Astrocyte (in vitro differentiated cells and primary cell): ENCODE data around the gene MBOAT7. TPM values are rescaled to one million over a fixed set of nuclear protein-coding genes. Genes with fewer than 3 reads are reported as not detected.

Source experiments
- DNase-seq: peaks from one replicate; pipeline ENCODE4 v3.0.0-alpha.2; 2010; ENCODE audit warnings: low read depth
- FAIRE-seq: peaks from 2 replicates; lab custom pipeline; 2011; peaks lifted over from hg19 to GRCh38; lab: Jason Lieb, UNC
- H2AFZ ChIP-seq: 2 replicates; pipeline ENCODE4 v1.6.0; 2012; ENCODE audit warnings: low read depth, low read length, inconsistent platforms
- H3K27ac ChIP-seq: 2 replicates; pipeline ENCODE4 v1.5.1; 2011; ENCODE audit warnings: low read depth, low read length, inconsistent platforms
- H3K27me3 ChIP-seq: 2 replicates; pipeline ENCODE4 v1.6.0; 2011; ENCODE audit warnings: low read length, inconsistent platforms; ENCODE audit not compliant: insufficient read depth
- H3K36me3 ChIP-seq: 2 replicates; pipeline ENCODE4 v1.5.1; 2011; ENCODE audit warnings: low read length, inconsistent platforms; ENCODE audit not compliant: insufficient read depth
- H3K4me1 ChIP-seq: 2 replicates; pipeline ENCODE4 v1.5.1; 2011; ENCODE audit warnings: low read length, inconsistent platforms; ENCODE audit not compliant: insufficient read depth
- H3K4me2 ChIP-seq: 2 replicates; pipeline ENCODE4 v1.6.0; 2012; ENCODE audit warnings: low read length, inconsistent platforms
- H3K4me3 ChIP-seq: 2 replicates; pipeline ENCODE4 v1.5.1; 2011; ENCODE audit warnings: low read depth, mild to moderate bottlenecking, low read length, inconsistent platforms; ENCODE audit not compliant: insufficient read depth
- H3K79me2 ChIP-seq: 2 replicates; pipeline ENCODE4 v1.6.0; 2012; ENCODE audit warnings: mild to moderate bottlenecking, low read length, inconsistent platforms; ENCODE audit not compliant: insufficient read depth
- H3K9ac ChIP-seq: 2 replicates; pipeline ENCODE4 v1.6.0; 2012; ENCODE audit warnings: mild to moderate bottlenecking, low read length, inconsistent platforms
- H3K9me3 ChIP-seq: 2 replicates; pipeline ENCODE4 v1.5.1; 2012; ENCODE audit warnings: low read depth, mild to moderate bottlenecking, low read length, inconsistent platforms; ENCODE audit not compliant: insufficient read depth
- H4K20me1 ChIP-seq: 2 replicates; pipeline ENCODE4 v1.6.0; 2012; ENCODE audit warnings: low read length, inconsistent platforms; ENCODE audit not compliant: insufficient read depth
- H3K27ac Mint-ChIP-seq: one replicate; pipeline ENCODE4 v1.8.0; 2021; ENCODE audit warnings: mild to moderate bottlenecking, mixed read lengths; ENCODE audit not compliant: unreplicated experiment
- H3K27me3 Mint-ChIP-seq: one replicate; pipeline ENCODE4 v1.8.0; 2021; ENCODE audit warnings: low read depth, mixed read lengths; ENCODE audit not compliant: unreplicated experiment
- H3K36me3 Mint-ChIP-seq: one replicate; pipeline ENCODE4 v1.8.0; 2021; ENCODE audit warnings: low read depth, mixed read lengths; ENCODE audit not compliant: unreplicated experiment
- H3K4me1 Mint-ChIP-seq: one replicate; pipeline ENCODE4 v1.8.0; 2021; ENCODE audit warnings: low read depth, mixed read lengths; ENCODE audit not compliant: unreplicated experiment
- H3K4me3 Mint-ChIP-seq: one replicate; pipeline ENCODE4 v1.8.0; 2021; ENCODE audit warnings: mild to moderate bottlenecking, moderate library complexity, mixed read lengths; ENCODE audit not compliant: unreplicated experiment
- H3K9me3 Mint-ChIP-seq: one replicate; pipeline ENCODE4 v1.8.0; 2021; ENCODE audit warnings: mild to moderate bottlenecking, mixed read lengths; ENCODE audit not compliant: unreplicated experiment
- EZH2 ChIP-seq: IDR thresholded peaks from 2 replicates; pipeline ENCODE4 v1.6.1; 2012; ENCODE audit warnings: mild to moderate bottlenecking, low read length, inconsistent platforms; ENCODE audit not compliant: insufficient read depth
- total RNA-seq: library from RNA; stranded (reverse); gene quantifications from 2 replicates; pipeline ENCODE4 v1.2.1, GENCODE V29; 2021
- TF ChIP-seq, protein P1 (sequence below): IDR thresholded peaks from 2 replicates; pipeline ENCODE4 v1.5.1; 2011; ENCODE audit warnings: low read depth, mild to moderate bottlenecking, inconsistent platforms, low read length, moderate library complexity; ENCODE audit not compliant: insufficient read depth

MBOAT7 gene
- total RNA-seq, 1 donor from 2014 or later = 162 TPM

- peaks cover 1% of the 10 kb centered on the region for H3K4me1 Mint-ChIP-seq
These were observed 40.2 kb downstream of the MBOAT7 start for GRCh38 chr19:54149021-54149812.

GRCh38 chr19:54148158-54148557, 41.2 kb downstream of the MBOAT7 start:
- H3K36me3 Mint-ChIP-seq = peaks cover 31% of the 10 kb centered on the region

More at GRCh38 chr19:54149021-54149812, 40.2 kb downstream of the MBOAT7 start:
- no peaks in the 10 kb centered on the region for H3K27me3 ChIP-seq
- Mint-ChIP-seq H3K4me3 (no peak overlapping the region), H3K9me3 (no peaks in the 10 kb centered on the region), H3K27ac (no peak overlapping the region), H3K27me3 (no peaks in the 10 kb centered on the region), H3K36me3 (peaks cover 32% of the 10 kb centered on the region)
- H3K36me3 ChIP-seq = peaks cover 45% of the 10 kb centered on the region
- TF ChIP-seq EZH2 = no peak
- TF ChIP-seq, protein P1, sequence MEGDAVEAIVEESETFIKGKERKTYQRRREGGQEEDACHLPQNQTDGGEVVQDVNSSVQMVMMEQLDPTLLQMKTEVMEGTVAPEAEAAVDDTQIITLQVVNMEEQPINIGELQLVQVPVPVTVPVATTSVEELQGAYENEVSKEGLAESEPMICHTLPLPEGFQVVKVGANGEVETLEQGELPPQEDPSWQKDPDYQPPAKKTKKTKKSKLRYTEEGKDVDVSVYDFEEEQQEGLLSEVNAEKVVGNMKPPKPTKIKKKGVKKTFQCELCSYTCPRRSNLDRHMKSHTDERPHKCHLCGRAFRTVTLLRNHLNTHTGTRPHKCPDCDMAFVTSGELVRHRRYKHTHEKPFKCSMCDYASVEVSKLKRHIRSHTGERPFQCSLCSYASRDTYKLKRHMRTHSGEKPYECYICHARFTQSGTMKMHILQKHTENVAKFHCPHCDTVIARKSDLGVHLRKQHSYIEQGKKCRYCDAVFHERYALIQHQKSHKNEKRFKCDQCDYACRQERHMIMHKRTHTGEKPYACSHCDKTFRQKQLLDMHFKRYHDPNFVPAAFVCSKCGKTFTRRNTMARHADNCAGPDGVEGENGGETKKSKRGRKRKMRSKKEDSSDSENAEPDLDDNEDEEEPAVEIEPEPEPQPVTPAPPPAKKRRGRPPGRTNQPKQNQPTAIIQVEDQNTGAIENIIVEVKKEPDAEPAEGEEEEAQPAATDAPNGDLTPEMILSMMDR = no peak
- H3K27ac ChIP-seq = no peak overlapping the region
- H2AFZ ChIP-seq = no peak overlapping the region
- H3K9me3 ChIP-seq = no peaks in the 10 kb centered on the region
- DNase-seq = no peak
- H3K79me2 ChIP-seq = peaks cover 10% of the 10 kb centered on the region
- FAIRE-seq = no peak
- no peak overlapping the region for H3K4me3 ChIP-seq
- no peak overlapping the region for H3K9ac ChIP-seq
- H3K4me1 ChIP-seq = peaks cover 6% of the 10 kb centered on the region
- H3K4me2 ChIP-seq = no peak overlapping the region
- peaks cover 69% of the 10 kb centered on the region for H4K20me1 ChIP-seq

More at GRCh38 chr19:54148158-54148557, 41.2 kb downstream of the MBOAT7 start:
- no peaks in the 10 kb centered on the region for H3K27me3 Mint-ChIP-seq
- Histone ChIP-seq H3K27ac (no peak overlapping the region), H3K9ac (no peak overlapping the region), H3K79me2 (peaks cover 12% of the 10 kb centered on the region), H2AFZ (no peak overlapping the region), H3K36me3 (peaks cover 45% of the 10 kb centered on the region), H3K4me2 (no peak overlapping the region), H3K9me3 (no peaks in the 10 kb centered on the region), H3K27me3 (no peaks in the 10 kb centered on the region), H3K4me1 (peaks cover 2% of the 10 kb centered on the region), H4K20me1 (peaks cover 68% of the 10 kb centered on the region), H3K4me3 (no peak overlapping the region)
- FAIRE-seq = no peak
- DNase-seq = no peak
- H3K4me1 Mint-ChIP-seq = no peaks in the 10 kb centered on the region
- no peak overlapping the region for H3K4me3 Mint-ChIP-seq
- no peak overlapping the region for H3K27ac Mint-ChIP-seq
- TF ChIP-seq EZH2 = no peak
- TF ChIP-seq, protein P1 = no peak
- H3K9me3 Mint-ChIP-seq = no peaks in the 10 kb centered on the region
